Regular cardiac myocyte (primary cell): ENCODE data around the gene FAP. TPM values are rescaled to one million over a fixed set of nuclear protein-coding genes. Genes with fewer than 3 reads are reported as not detected.

Experiments
- total RNA-seq: library from RNA; depleted of rRNA; stranded (reverse); fragments of >200 nt; gene quantifications from 2 replicates; pipeline ENCODE4 v1.2.3, GENCODE V29; 2014

Gene FAP
- 41.2 and 274 TPM in 2 replicates for total RNA-seq

GRCh38 chr2:162243294-162243693 lies at the start of gene FAP:
Gene FAP (minus strand): TSS chr2:162243445. CDS start chr2:162243327, 118 bp downstream.

GRCh38 chr2:162152147-162152546 lies 91.1 kb downstream of the FAP start, which contains the start of gene GCG:
Gene GCG (minus strand): TSS chr2:162152247. CDS start chr2:162149178, 3,069 bp downstream.

Other genes starting within 250 kb of the FAP start
- gene DPP4, start 169.2 kb downstream of the FAP start, total RNA-seq: 87.2 and 433 TPM in 2 replicates
- not detected in 2 replicates for gene GCG, start 91.2 kb downstream of the FAP start, total RNA-seq
- 3.3 and 8.5 TPM in 2 replicates for gene IFIH1, start 75.2 kb upstream of the FAP start, total RNA-seq
- gene GCA, start 100.7 kb upstream of the FAP start, total RNA-seq: 5.2 and 6.2 TPM in 2 replicates